Hepatocyte (in vitro differentiated cells): ENCODE results near the gene PAFAH1B1.

Experiments used
- EZH2 ChIP-seq: fragments of 200-600 bp; sonication (generic); IDR thresholded peaks from 2 replicates; pipeline ENCODE4 v1.6.1; 2016; ENCODE audit warnings: antibody characterized with exemption, mild to moderate bottlenecking, borderline replicate concordance
- EZH2phosphoT487 ChIP-seq: fragments of 200-600 bp; sonication (generic); IDR thresholded peaks from one replicate; pipeline ENCODE4 v1.6.1; 2018; ENCODE audit warnings: antibody characterized with exemption, mild to moderate bottlenecking, low read depth, moderate library complexity; ENCODE audit not compliant: unreplicated experiment, severe bottlenecking
- TF ChIP-seq, protein P1 (sequence below): fragments of 200-600 bp; sonication (generic); IDR thresholded peaks from 2 replicates; pipeline ENCODE4 v1.5.1; 2016; ENCODE audit warnings: antibody characterized with exemption, mild to moderate bottlenecking; ENCODE audit not compliant: poor library complexity

GRCh38 chr17:2703606-2704005, 110.2 kb downstream of the PAFAH1B1 start:
- TF ChIP-seq, protein P1, sequence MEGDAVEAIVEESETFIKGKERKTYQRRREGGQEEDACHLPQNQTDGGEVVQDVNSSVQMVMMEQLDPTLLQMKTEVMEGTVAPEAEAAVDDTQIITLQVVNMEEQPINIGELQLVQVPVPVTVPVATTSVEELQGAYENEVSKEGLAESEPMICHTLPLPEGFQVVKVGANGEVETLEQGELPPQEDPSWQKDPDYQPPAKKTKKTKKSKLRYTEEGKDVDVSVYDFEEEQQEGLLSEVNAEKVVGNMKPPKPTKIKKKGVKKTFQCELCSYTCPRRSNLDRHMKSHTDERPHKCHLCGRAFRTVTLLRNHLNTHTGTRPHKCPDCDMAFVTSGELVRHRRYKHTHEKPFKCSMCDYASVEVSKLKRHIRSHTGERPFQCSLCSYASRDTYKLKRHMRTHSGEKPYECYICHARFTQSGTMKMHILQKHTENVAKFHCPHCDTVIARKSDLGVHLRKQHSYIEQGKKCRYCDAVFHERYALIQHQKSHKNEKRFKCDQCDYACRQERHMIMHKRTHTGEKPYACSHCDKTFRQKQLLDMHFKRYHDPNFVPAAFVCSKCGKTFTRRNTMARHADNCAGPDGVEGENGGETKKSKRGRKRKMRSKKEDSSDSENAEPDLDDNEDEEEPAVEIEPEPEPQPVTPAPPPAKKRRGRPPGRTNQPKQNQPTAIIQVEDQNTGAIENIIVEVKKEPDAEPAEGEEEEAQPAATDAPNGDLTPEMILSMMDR, result no peak
- TF ChIP-seq EZH2phosphoT487 (no peak), EZH2 (no peak)
